ENCODE measurements around the gene OPN5. TPM values are rescaled to one million over a fixed set of nuclear protein-coding genes. Genes with fewer than 3 reads are reported as not detected.

Gene OPN5
- polyA plus RNA-seq, 1 of the 3 experiments (the other 2 are of a cell fraction) = not detected

DNA sequence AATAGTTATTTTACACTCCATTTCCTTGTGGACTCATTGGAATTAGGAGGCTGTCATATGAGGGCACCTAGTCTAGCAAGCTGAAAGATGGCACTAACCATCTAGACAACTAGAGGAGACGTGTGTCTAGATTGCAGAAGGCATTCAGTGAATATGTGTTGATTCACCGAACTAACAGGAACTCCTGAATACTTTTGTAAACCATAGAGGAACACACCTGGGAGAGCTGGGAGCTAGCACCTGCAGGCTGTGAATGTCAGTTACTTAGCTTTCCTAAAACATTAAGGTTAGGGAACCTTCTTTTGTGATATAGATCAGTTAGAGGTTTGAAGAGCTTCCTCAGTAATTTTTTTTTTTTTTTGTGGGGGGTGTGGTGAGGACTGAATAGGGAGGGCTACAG, 7.7 kb downstream of the OPN5 start:
- no peaks in the 10 kb centered on the region; a peak in 1 of 4 replicates for H3K4me1 ChIP-seq (ENCODE audit: control insufficient read depth in 1 of 2, insufficient read depth in 2 of 2, low read depth in 1 of 2, low read length in 1 of 2)
- H3K4me2 ChIP-seq = no peak overlapping the region
- WGBS (ENCODE audit: low lambda C conversion rate) = 0% methylated on average over 2 of the region's 2 CpGs
- ChIA-PET POLR2A (no interaction called here), CTCF (interaction anchor here (1.2 kb wide), 1 partner anchor 158 kb away, joined by 3 read pairs; no protein-coding TSS in a partner anchor)
- H3K27ac ChIP-seq (ENCODE audit: low read depth in 2 of 2, low read length in 1 of 2) = no peak overlapping the region
- TF ChIP-seq, protein P1, sequence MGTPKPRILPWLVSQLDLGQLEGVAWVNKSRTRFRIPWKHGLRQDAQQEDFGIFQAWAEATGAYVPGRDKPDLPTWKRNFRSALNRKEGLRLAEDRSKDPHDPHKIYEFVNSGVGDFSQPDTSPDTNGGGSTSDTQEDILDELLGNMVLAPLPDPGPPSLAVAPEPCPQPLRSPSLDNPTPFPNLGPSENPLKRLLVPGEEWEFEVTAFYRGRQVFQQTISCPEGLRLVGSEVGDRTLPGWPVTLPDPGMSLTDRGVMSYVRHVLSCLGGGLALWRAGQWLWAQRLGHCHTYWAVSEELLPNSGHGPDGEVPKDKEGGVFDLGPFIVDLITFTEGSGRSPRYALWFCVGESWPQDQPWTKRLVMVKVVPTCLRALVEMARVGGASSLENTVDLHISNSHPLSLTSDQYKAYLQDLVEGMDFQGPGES (IDR thresholded peaks at IDR 0.05; ENCODE audit: low read depth, low read length) = no peak
- no peaks in the 10 kb centered on the region for H3F3A ChIP-seq (replicated peaks; ENCODE audit: insufficient read depth)
- H3K36me3 ChIP-seq (replicated peaks in 1 of 2; ENCODE audit: control insufficient read depth in 1 of 2, insufficient read depth in 2 of 2, low read length in 1 of 2) = no peaks in the 10 kb centered on the region
- no peak for DNase-seq
- no peaks in the 10 kb centered on the region for H3K9me2 ChIP-seq
- no peak overlapping the region for H3K4me3 ChIP-seq (ENCODE audit: low read depth in 2 of 2, low read length in 1 of 2)
- H3K9me3 ChIP-seq = no peaks in the 10 kb centered on the region
- H3K27me3 ChIP-seq (ENCODE audit: insufficient read depth) = peaks cover 33% of the 10 kb centered on the region; the same call in 1 of the 2 replicates
- H2AFZ ChIP-seq (ENCODE audit: low read depth) = no peak overlapping the region
- no peaks in the 10 kb centered on the region for H4K20me1 ChIP-seq (ENCODE audit: insufficient read depth)
- no peak overlapping the region for H3K9ac ChIP-seq
- H3K79me2 ChIP-seq (ENCODE audit: insufficient read depth) = no peaks in the 10 kb centered on the region

DNA sequence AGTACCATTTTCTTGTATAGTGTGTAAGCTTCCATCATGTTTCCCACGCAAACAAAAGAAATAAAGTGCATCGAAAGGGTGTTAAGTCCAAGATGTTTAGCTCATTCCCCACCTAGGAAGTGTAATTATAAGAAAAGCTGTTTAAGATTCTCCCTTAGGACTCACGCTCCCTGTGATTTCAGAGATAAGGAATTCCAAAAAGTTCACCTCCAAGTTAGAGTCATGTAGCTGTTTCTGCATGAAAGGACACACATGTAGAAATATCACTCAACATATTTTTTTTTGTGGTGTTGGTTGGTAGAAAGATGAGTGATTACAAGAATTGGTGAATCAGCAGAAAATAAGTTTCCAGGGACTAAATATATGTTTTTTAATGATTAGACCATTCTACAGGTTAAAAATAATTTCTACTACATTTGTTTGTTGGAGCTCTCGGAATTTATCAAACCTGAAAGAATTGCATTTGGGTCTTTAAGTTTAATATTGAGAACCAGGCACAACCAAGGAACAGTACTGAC, 10.4 kb downstream of the OPN5 start:
- Histone ChIP-seq H3K27me3 (ENCODE audit: insufficient read depth) (peaks cover 15% of the 10 kb centered on the region; the same call in 1 of the 2 replicates), H3K79me2 (ENCODE audit: insufficient read depth) (no peaks in the 10 kb centered on the region), H3K9me2 (no peaks in the 10 kb centered on the region), H3K9me3 (no peaks in the 10 kb centered on the region), H4K20me1 (ENCODE audit: insufficient read depth) (no peaks in the 10 kb centered on the region), H3K4me2 (no peak overlapping the region), H3K4me3 (ENCODE audit: low read depth in 2 of 2, low read length in 1 of 2) (no peak overlapping the region), H3K36me3 (replicated peaks in 1 of 2; ENCODE audit: control insufficient read depth in 1 of 2, insufficient read depth in 2 of 2, low read length in 1 of 2) (no peaks in the 10 kb centered on the region), H3F3A (replicated peaks; ENCODE audit: insufficient read depth) (no peaks in the 10 kb centered on the region), H3K9ac (no peak overlapping the region), H3K27ac (ENCODE audit: low read depth in 2 of 2, low read length in 1 of 2) (no peak overlapping the region), H3K4me1 (ENCODE audit: control insufficient read depth in 1 of 2, insufficient read depth in 2 of 2, low read depth in 1 of 2, low read length in 1 of 2) (no peaks in the 10 kb centered on the region; a peak in 1 of 4 replicates), H2AFZ (ENCODE audit: low read depth) (no peak overlapping the region)
- POLR2A ChIA-PET = no interaction called here
- DNase-seq = no peak
- CTCF ChIA-PET = interaction anchor here (0.6 kb wide), 1 partner anchor 726 kb away, joined by 3 read pairs; no protein-coding TSS in a partner anchor
- WGBS (ENCODE audit: low lambda C conversion rate) = 7% methylated on average over 4 of the region's 4 CpGs
- TF ChIP-seq NFIC (IDR thresholded peaks at IDR 0.05; ENCODE audit: borderline replicate concordance) (no peak), GATA2 (CRISPR knock-in tag; IDR thresholded peaks at IDR 0.05) (no peak), JUND (IDR thresholded peaks at IDR 0.05) (no peak)
- TF ChIP-seq, protein P2, sequence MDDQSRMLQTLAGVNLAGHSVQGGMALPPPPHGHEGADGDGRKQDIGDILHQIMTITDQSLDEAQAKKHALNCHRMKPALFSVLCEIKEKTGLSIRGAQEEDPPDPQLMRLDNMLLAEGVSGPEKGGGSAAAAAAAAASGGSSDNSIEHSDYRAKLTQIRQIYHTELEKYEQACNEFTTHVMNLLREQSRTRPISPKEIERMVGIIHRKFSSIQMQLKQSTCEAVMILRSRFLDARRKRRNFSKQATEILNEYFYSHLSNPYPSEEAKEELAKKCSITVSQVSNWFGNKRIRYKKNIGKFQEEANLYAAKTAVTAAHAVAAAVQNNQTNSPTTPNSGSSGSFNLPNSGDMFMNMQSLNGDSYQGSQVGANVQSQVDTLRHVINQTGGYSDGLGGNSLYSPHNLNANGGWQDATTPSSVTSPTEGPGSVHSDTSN (IDR thresholded peaks at IDR 0.05) = no peak

DNA sequence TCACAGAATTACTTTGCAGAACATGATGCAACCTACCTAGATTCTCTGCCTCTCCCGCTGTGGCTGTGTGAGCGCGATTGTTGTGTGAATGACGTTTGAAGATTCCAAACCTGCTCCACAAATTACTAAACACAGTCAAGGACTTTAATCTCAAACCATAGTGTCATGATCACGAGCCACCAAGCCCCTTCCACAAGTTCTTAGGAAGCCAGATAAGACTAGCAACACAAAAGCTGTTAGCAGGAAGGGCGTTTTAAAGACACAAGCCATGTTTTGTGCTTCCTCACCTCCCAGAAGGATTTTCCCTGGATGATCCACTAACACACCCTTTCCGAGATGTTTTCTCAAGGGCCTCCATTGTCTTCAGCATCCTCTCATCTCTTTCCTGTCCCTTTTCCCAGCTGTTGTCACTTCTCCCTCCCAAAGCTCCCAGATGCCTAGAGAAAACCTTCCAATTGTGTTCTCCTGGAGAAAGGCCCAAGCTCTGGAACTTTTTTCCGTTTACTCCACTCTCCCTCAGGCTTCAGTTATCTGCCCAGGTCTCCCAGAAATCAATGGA, 12.8 kb downstream of the OPN5 start:
- ChIA-PET POLR2A (interaction anchor here (0.9 kb wide), 1 partner anchor 1615 kb away, joined by 3 read pairs; no protein-coding TSS in a partner anchor), CTCF (no interaction called here)
- peaks cover 3% of the 10 kb centered on the region; the same call in 1 of the 2 replicates for H3K27me3 ChIP-seq (ENCODE audit: insufficient read depth)
- H3K9me3 ChIP-seq = no peaks in the 10 kb centered on the region
- DNase-seq = no peak
- no peaks in the 10 kb centered on the region for H3K9me2 ChIP-seq
- no peaks in the 10 kb centered on the region for H3K36me3 ChIP-seq (replicated peaks in 1 of 2; ENCODE audit: control insufficient read depth in 1 of 2, insufficient read depth in 2 of 2, low read length in 1 of 2)
- H2AFZ ChIP-seq (ENCODE audit: low read depth) = 0 out of 2 replicates have a peak overlapping the region, but pooled peaks have one; percentile 51
- H3K4me3 ChIP-seq (ENCODE audit: low read depth in 2 of 2, low read length in 1 of 2) = no peak overlapping the region; a peak in 1 of 4 replicates
- H3K4me2 ChIP-seq = no peak overlapping the region
- H3K79me2 ChIP-seq (ENCODE audit: insufficient read depth) = no peaks in the 10 kb centered on the region
- no peak overlapping the region for H3K27ac ChIP-seq (ENCODE audit: low read depth in 2 of 2, low read length in 1 of 2)
- H4K20me1 ChIP-seq (ENCODE audit: insufficient read depth) = no peaks in the 10 kb centered on the region
- no peak for TF ChIP-seq CHD2 (IDR thresholded peaks at IDR 0.05; ENCODE audit: low read length, partially characterized antibody)
- TF ChIP-seq JUND (IDR thresholded peaks at IDR 0.05) = no peak
- no peak for TF ChIP-seq NRF1 (IDR thresholded peaks at IDR 0.05; ENCODE audit: low read depth, low read length)
- TF ChIP-seq, protein P3, sequence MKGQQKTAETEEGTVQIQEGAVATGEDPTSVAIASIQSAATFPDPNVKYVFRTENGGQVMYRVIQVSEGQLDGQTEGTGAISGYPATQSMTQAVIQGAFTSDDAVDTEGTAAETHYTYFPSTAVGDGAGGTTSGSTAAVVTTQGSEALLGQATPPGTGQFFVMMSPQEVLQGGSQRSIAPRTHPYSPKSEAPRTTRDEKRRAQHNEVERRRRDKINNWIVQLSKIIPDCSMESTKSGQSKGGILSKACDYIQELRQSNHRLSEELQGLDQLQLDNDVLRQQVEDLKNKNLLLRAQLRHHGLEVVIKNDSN (IDR thresholded peaks at IDR 0.05; ENCODE audit: borderline replicate concordance, low read depth) = no peak
- TF ChIP-seq GABPA (IDR thresholded peaks at IDR 0.05; ENCODE audit: low read depth) = no peak
- TF ChIP-seq FOXM1 (IDR thresholded peaks at IDR 0.05; ENCODE audit: low read depth) = no peak
- no peak for TF ChIP-seq NFIC (IDR thresholded peaks at IDR 0.05; ENCODE audit: borderline replicate concordance)
- H3K9ac ChIP-seq = no peak overlapping the region
- 26% methylated on average over 8 of the region's 8 CpGs for WGBS (ENCODE audit: low lambda C conversion rate)
- no peaks in the 10 kb centered on the region for H3K4me1 ChIP-seq (ENCODE audit: control insufficient read depth in 1 of 2, insufficient read depth in 2 of 2, low read depth in 1 of 2, low read length in 1 of 2)
- no peaks in the 10 kb centered on the region for H3F3A ChIP-seq (replicated peaks; ENCODE audit: insufficient read depth)

All from SK-N-SH (cell line).